Hematopoietic multipotent progenitor cell treated with erythropoietin and hydrocortisone succinate and interleukin-3 and kit ligand, for 15 days (in vitro differentiated cells): ENCODE results near the gene RHOT2.
A peak's percentile ranks its signal among the peaks of the same experiment; 100 is the strongest.

Source experiments
- DNase-seq: peaks from one replicate; pipeline ENCODE4 v3.0.0-alpha.2; 2015; ENCODE audit warnings: low spot score

RHOT2 gene

GRCh38 chr16:715477-716199 is 47.7 kb downstream of the RHOT2 start:
- DNase-seq, result no peak

- no peak for DNase-seq
Measured at GRCh38 chr16:716200-716568, 48.3 kb downstream of the RHOT2 start.

- DNase-seq, result no peak
Measured at GRCh38 chr16:716768-717325, 48.9 kb downstream of the RHOT2 start.

GRCh38 chr16:717450-718245 is 49.7 kb downstream of the RHOT2 start:
- no peak for DNase-seq

- DNase-seq, result no peak
Measured at GRCh38 chr16:718389-718788, 50.5 kb downstream of the RHOT2 start.

GRCh38 chr16:718922-719321 is 51.0 kb downstream of the RHOT2 start:
- no peak for DNase-seq

GRCh38 chr16:719815-720446 is 52.0 kb downstream of the RHOT2 start:
- no peak for DNase-seq

GRCh38 chr16:720447-720989 is 52.6 kb downstream of the RHOT2 start:
- DNase-seq, result no peak

GRCh38 chr16:720990-721764 is 53.2 kb downstream of the RHOT2 start, which contains the start of gene ANTKMT:
Gene ANTKMT (plus strand): TSS chr16:721146. CDS start chr16:721275, 129 bp downstream.
- peak; percentile 66 for DNase-seq

GRCh38 chr16:721765-722540 is 54.0 kb downstream of the RHOT2 start:
- no peak for DNase-seq

- DNase-seq, result no peak
Measured at GRCh38 chr16:722835-723633, 55.1 kb downstream of the RHOT2 start.

GRCh38 chr16:723695-724094 is 55.8 kb downstream of the RHOT2 start:
- no peak for DNase-seq
